Lower lobe of right lung (tissue), 2 donors: ENCODE data around the gene CA12. TPM values are rescaled to one million over a fixed set of nuclear protein-coding genes. Genes with fewer than 3 reads are reported as not detected.

ENCODE experiments used
- ATAC-seq, 2 donors: fragments of 200-7000 bp; cut with Tn5 transposase; one replicate each; pipeline ENCODE4 v1.9.1; 2020 to 2022; ENCODE audit warnings: mild to moderate bottlenecking in 2 of 2, moderate library complexity in 2 of 2
- DNase-seq: peaks from one replicate; pipeline ENCODE4 v3.0.0-alpha.2; 2020
- H3K27ac ChIP-seq: fragments of 200-600 bp; one replicate; pipeline ENCODE4 v1.8.0; 2022
- H3K27me3 ChIP-seq: fragments of 200-600 bp; one replicate; pipeline ENCODE4 v1.8.0; 2022; ENCODE audit warnings: low read depth
- H3K36me3 ChIP-seq: fragments of 200-600 bp; one replicate; pipeline ENCODE4 v1.8.0; 2022; ENCODE audit warnings: mild to moderate bottlenecking
- H3K4me1 ChIP-seq: fragments of 200-600 bp; one replicate; pipeline ENCODE4 v1.8.0; 2022
- H3K4me3 ChIP-seq: fragments of 200-600 bp; one replicate; pipeline ENCODE4 v1.8.0; 2022; ENCODE audit warnings: mild to moderate bottlenecking
- H3K9me3 ChIP-seq: fragments of 200-600 bp; one replicate; pipeline ENCODE4 v1.8.0; 2022
- CTCF ChIP-seq: fragments of 200-600 bp; IDR thresholded peaks from one replicate; pipeline ENCODE4 v1.8.0; 2022; ENCODE audit warnings: antibody characterized with exemption, mild to moderate bottlenecking
- intact Hi-C: fragments of 100-400 bp; cut with DNase I; formaldehyde crosslinking; loops from one replicate; pipeline ENCODE4 v1.11.0; 2022
- total RNA-seq: library from RNA; stranded (reverse); fragmentation: NEBNext Ultra II Directional; extraction: Animal tissue kit (Norgen Biotek cat#: 25700); gene quantifications from one replicate; pipeline ENCODE4 v1.2.1, GENCODE V29; 2021
- donor health status: DM: no; HTN: yes; CAD: no; lungs with severe emphysema.

Gene CA12
- total RNA-seq, 1 donor from 2014 or later = 4.9 TPM

GRCh38 chr15:63364399-63365272 is 17.0 kb downstream of the CA12 start:
- no peaks in the 10 kb centered on the region for H3K27me3 ChIP-seq
- ATAC-seq (peak in 1 of 2 donors; percentile 41), DNase-seq (no peak)
- intact Hi-C loops = no loop called here
- no peak overlapping the region for H3K27ac ChIP-seq
- no peak overlapping the region for H3K4me3 ChIP-seq
- no peaks in the 10 kb centered on the region for H3K36me3 ChIP-seq
- no peaks in the 10 kb centered on the region for H3K9me3 ChIP-seq
- no peak for TF ChIP-seq CTCF
- H3K4me1 ChIP-seq = no peaks in the 10 kb centered on the region

DNA sequence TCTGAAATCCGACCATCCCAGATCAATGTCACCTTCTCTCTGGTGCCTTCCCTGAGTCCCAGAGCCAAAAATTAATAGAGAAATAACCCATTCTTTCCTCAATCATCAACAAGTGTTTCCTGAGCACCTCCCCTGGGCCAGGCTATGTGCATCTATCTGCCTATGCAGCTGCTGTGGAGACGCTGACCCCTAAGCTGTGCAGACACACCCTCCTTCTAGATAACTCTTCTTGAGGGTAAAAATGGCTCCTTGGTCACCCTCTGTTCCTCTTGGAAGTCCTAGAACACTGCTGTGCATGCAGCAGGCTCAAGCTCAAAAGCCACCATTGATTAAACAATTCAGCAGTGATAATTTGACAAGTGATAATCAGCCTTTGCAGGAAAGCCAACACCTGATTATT is 18.4 kb downstream of the CA12 start:
- Histone ChIP-seq H3K9me3 (no peaks in the 10 kb centered on the region), H3K36me3 (no peaks in the 10 kb centered on the region), H3K27ac (no peak overlapping the region), H3K27me3 (no peaks in the 10 kb centered on the region), H3K4me3 (no peak overlapping the region), H3K4me1 (no peaks in the 10 kb centered on the region)
- intact Hi-C loops = no loop called here
- no peak for DNase-seq
- TF ChIP-seq CTCF = no peak
- ATAC-seq = no peak

- ATAC-seq (no peak), DNase-seq (no peak)
- intact Hi-C loops = no loop called here
- no peaks in the 10 kb centered on the region for H3K9me3 ChIP-seq
- no peak for TF ChIP-seq CTCF
- no peaks in the 10 kb centered on the region for H3K4me1 ChIP-seq
- no peaks in the 10 kb centered on the region for H3K27me3 ChIP-seq
- H3K36me3 ChIP-seq = no peaks in the 10 kb centered on the region
- H3K4me3 ChIP-seq = no peak overlapping the region
- no peak overlapping the region for H3K27ac ChIP-seq
Observed at GRCh38 chr15:63362885-63363284, 18.8 kb downstream of the CA12 start.

- Histone ChIP-seq H3K9me3 (no peaks in the 10 kb centered on the region), H3K27me3 (no peaks in the 10 kb centered on the region), H3K36me3 (no peaks in the 10 kb centered on the region), H3K4me3 (no peak overlapping the region), H3K27ac (no peak overlapping the region), H3K4me1 (no peaks in the 10 kb centered on the region)
- no peak for TF ChIP-seq CTCF
- intact Hi-C loops = no loop called here
- DNase-seq (no peak), ATAC-seq (no peak)
Observed at GRCh38 chr15:63362196-63362595, 19.4 kb downstream of the CA12 start.

- no peaks in the 10 kb centered on the region for H3K36me3 ChIP-seq
- TF ChIP-seq CTCF = no peak
- DNase-seq (no peak), ATAC-seq (no peak)
- no peaks in the 10 kb centered on the region for H3K27me3 ChIP-seq
- no peak overlapping the region for H3K4me3 ChIP-seq
- no peaks in the 10 kb centered on the region for H3K9me3 ChIP-seq
- H3K27ac ChIP-seq = no peak overlapping the region
- intact Hi-C loops = no loop called here
- no peaks in the 10 kb centered on the region for H3K4me1 ChIP-seq
Observed at GRCh38 chr15:63360170-63360569, 21.5 kb downstream of the CA12 start.
